Pancreas (tissue), 10 donors: ENCODE data around the gene CCSER1. TPM values are rescaled to one million over a fixed set of nuclear protein-coding genes. Genes with fewer than 3 reads are reported as not detected.

Experiments used
- ATAC-seq, 4 donors: fragments of 200-7000 bp; cut with Tn5 transposase; one replicate each; pipeline versions ENCODE4 v1.8.0 to v1.9.1; 2020; ENCODE audit warnings: mild to moderate bottlenecking in 4 of 4, moderate library complexity in 4 of 4
- DNase-seq, 6 donors: peaks; one replicate each; pipeline ENCODE4 v3.0.0-alpha.2; 2020
- FAIRE-seq: peaks from 2 replicates; lab custom pipeline; 2012; peaks lifted over from hg19 to GRCh38; lab: Jason Lieb, UNC
- H3K27ac ChIP-seq, 4 donors: fragments of 200-600 bp; sonication (generic); 1 replicate in 3 of 4; 2 replicates in 1 of 4; pipeline versions ENCODE4 v1.5.0 to v1.8.0; 2020
- H3K27me3 ChIP-seq, 4 donors: fragments of 200-600 bp; one replicate each; pipeline ENCODE4 v1.8.0; 2021
- H3K36me3 ChIP-seq, 3 donors: fragments of 200-600 bp; sonication (generic) in 1 of 3; one replicate each; pipeline versions ENCODE4 v1.5.0 to v1.8.0; 2020 to 2021
- H3K4me1 ChIP-seq, 3 donors: fragments of 200-600 bp; one replicate each; pipeline ENCODE4 v1.8.0; 2021
- H3K4me3 ChIP-seq, 4 donors: fragments of 200-600 bp; sonication (generic) in 2 of 4; one replicate each; pipeline versions ENCODE4 v1.5.0 to v1.8.0; 2020 to 2021
- H3K9me3 ChIP-seq, 4 donors: fragments of 200-600 bp; one replicate each; pipeline ENCODE4 v1.8.0; 2021
- WGBS, 2 donors: extraction: QIAGEN DNeasy Blood & Tissue Kit; methylation state at CpG; one replicate each; pipeline ENCODE4 v1.1.7; 2013; 5-methylcytosine and 5-hydroxymethylcytosine counted together
- intact Hi-C, 3 donors: fragments of 100-400 bp; cut with DNase I; formaldehyde crosslinking; loops; one replicate each; pipeline versions ENCODE4 v1.11.1 to v1.14.2; 2022
- polyA plus RNA-seq, 2 donors: library from polyadenylated mRNA; stranded (reverse); fragments of 200-250 nt; gene quantifications; one replicate each; pipeline ENCODE4 v1.2.3, GENCODE V29; 2013
- total RNA-seq, 6 donors: library from RNA; stranded (reverse); fragmentation: NEBNext Ultra II Directional in 4 of 6; extraction: Animal tissue kit (Norgen Biotek cat#: 25700) in 4 of 6; gene quantifications; one replicate each; pipeline versions ENCODE4 v1.2.1 to v1.2.4, GENCODE V29; 2021 to 2023
- TF ChIP-seq, protein P1 (sequence below), 4 donors: fragments of 200-600 bp; sonication (generic) in 3 of 4; IDR thresholded peaks; one replicate each; pipeline versions ENCODE4 v1.5.0 to v1.8.0; 2021; ENCODE audit warnings: antibody characterized with exemption in 4 of 4
- donor health status: healthy with polysubstance abuse.
- donor health status: DM: no; HTN: no; CAD: no; lungs with moderate emphysema.
- donor health status: DM: no; HTN: no; CAD: no.
- donor health status: control.
- donor health status: control.
- donor health status: Bipolar disorder and iron deficiency.
- donor health status: DM: yes; HTN: yes; CAD: no.
- donor health status: DM: no; HTN: no; CAD: no.
- donor health status: DM: no; HTN: no; CAD: no.
- donor health status: DM: yes; HTN: yes; CAD: no.

The CCSER1 gene
- total and polyA plus RNA-seq, 8 donors = 0.99 to 12.7 (median 5.1) TPM

GRCh38 chr4:90958256-90958895, 831.2 kb downstream of the CCSER1 start:
- no peaks in the 10 kb centered on the region for H3K9me3 ChIP-seq
- ATAC-seq = no peak
- intact Hi-C loops = no loop called here

DNA sequence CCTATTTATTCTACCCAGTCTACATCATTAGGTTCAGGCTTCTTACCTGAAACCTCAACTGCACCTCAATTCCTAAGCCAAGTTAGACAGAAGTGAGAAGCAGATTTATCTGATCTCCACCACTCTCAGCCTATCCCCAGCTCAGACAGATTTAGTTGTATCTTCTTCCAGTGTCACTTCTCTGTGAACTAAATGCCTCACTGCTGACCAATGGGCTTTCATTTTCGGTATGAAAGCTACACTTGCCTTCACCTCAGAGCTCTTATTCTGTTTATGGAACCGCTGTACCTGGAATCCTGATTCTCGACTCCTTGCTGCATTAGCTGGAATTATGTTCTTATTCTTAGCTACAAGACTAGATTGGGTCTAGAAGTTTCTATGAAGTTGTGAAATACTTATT, 833.2 kb downstream of the CCSER1 start:
- FAIRE-seq (no peak), ATAC-seq (no peak), DNase-seq (no peak)
- no peaks in the 10 kb centered on the region for H3K9me3 ChIP-seq
- no peaks in the 10 kb centered on the region for H3K4me1 ChIP-seq
- intact Hi-C loops = no loop called here
- WGBS, 2 donors = 94 to 95% methylated on average over 3 of the region's 3 CpGs
- H3K4me3 ChIP-seq = no peak overlapping the region
- no peak overlapping the region for H3K27ac ChIP-seq
- H3K27me3 ChIP-seq = no peaks in the 10 kb centered on the region
- TF ChIP-seq, protein P1, sequence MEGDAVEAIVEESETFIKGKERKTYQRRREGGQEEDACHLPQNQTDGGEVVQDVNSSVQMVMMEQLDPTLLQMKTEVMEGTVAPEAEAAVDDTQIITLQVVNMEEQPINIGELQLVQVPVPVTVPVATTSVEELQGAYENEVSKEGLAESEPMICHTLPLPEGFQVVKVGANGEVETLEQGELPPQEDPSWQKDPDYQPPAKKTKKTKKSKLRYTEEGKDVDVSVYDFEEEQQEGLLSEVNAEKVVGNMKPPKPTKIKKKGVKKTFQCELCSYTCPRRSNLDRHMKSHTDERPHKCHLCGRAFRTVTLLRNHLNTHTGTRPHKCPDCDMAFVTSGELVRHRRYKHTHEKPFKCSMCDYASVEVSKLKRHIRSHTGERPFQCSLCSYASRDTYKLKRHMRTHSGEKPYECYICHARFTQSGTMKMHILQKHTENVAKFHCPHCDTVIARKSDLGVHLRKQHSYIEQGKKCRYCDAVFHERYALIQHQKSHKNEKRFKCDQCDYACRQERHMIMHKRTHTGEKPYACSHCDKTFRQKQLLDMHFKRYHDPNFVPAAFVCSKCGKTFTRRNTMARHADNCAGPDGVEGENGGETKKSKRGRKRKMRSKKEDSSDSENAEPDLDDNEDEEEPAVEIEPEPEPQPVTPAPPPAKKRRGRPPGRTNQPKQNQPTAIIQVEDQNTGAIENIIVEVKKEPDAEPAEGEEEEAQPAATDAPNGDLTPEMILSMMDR (IDR thresholded peaks at IDR 0.05) = no peak
- H3K36me3 ChIP-seq = no peaks in the 10 kb centered on the region

More at GRCh38 chr4:90958256-90958895, 831.2 kb downstream of the CCSER1 start:
- no peak overlapping the region for H3K4me3 ChIP-seq
- TF ChIP-seq, protein P1 (IDR thresholded peaks at IDR 0.05) = no peak
- FAIRE-seq (no peak), DNase-seq (no peak)
- no peaks in the 10 kb centered on the region for H3K27me3 ChIP-seq
- no peaks in the 10 kb centered on the region for H3K36me3 ChIP-seq
- H3K27ac ChIP-seq = no peak overlapping the region
- H3K4me1 ChIP-seq = no peaks in the 10 kb centered on the region
- WGBS, 2 donors = 78 to 80% methylated on average over 3 of the region's 3 CpGs

DNA sequence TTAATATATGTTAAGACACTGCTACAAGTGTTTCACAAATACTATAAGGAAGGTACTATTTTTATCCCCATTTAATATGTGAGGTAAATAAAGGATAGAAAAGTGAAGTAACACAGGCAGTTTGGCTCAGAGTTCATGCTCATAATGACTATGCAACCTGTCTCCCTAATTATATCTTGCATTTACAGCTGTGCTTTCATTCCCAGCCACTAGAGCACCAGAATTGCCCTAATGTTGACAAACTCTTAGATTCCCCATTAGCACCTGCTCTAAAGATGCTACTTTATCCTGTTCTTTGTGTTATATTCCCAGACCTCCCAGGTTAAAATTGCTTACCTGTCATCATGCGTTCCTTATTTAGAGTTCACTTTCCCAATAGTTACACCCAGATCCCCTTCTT, 833.6 kb downstream of the CCSER1 start:
- TF ChIP-seq, protein P1 (IDR thresholded peaks at IDR 0.05) = no peak
- FAIRE-seq = no peak
- WGBS, 2 donors = 85 to 95% methylated on average over 1 of the region's 1 CpG

GRCh38 chr4:90970021-90970420, 842.8 kb downstream of the CCSER1 start:
- no peaks in the 10 kb centered on the region for H3K36me3 ChIP-seq
- no peaks in the 10 kb centered on the region for H3K9me3 ChIP-seq
- FAIRE-seq (no peak), ATAC-seq (no peak), DNase-seq (no peak)
- WGBS, 2 donors = 72 to 75% methylated on average over 2 of the region's 2 CpGs
- intact Hi-C loops = no loop called here
- TF ChIP-seq, protein P1 (IDR thresholded peaks at IDR 0.05) = no peak
- no peak overlapping the region for H3K27ac ChIP-seq
- H3K4me3 ChIP-seq = no peak overlapping the region
- H3K4me1 ChIP-seq = no peaks in the 10 kb centered on the region
- H3K27me3 ChIP-seq = no peaks in the 10 kb centered on the region

More for the DNA sequence above, 833.6 kb downstream of the CCSER1 start:
- ATAC-seq (no peak), DNase-seq (no peak)
- Histone ChIP-seq H3K27ac (no peak overlapping the region), H3K4me1 (no peaks in the 10 kb centered on the region), H3K4me3 (no peak overlapping the region), H3K9me3 (no peaks in the 10 kb centered on the region), H3K36me3 (no peaks in the 10 kb centered on the region), H3K27me3 (no peaks in the 10 kb centered on the region)
- intact Hi-C loops = no loop called here

GRCh38 chr4:90977726-90978125, 850.5 kb downstream of the CCSER1 start:
- H3K4me1 ChIP-seq = no peaks in the 10 kb centered on the region
- H3K27me3 ChIP-seq = no peaks in the 10 kb centered on the region
- WGBS, 2 donors = 81 to 88% methylated on average over 3 of the region's 3 CpGs
- FAIRE-seq (no peak), ATAC-seq (no peak), DNase-seq (no peak)
- no peaks in the 10 kb centered on the region for H3K9me3 ChIP-seq
- no peak overlapping the region for H3K4me3 ChIP-seq
- TF ChIP-seq, protein P1 (IDR thresholded peaks at IDR 0.05) = no peak
- H3K27ac ChIP-seq = no peak overlapping the region
- no peaks in the 10 kb centered on the region for H3K36me3 ChIP-seq
- intact Hi-C loops = no loop called here
